Measurements from ENCODE around the gene MAJIN. TPM values are rescaled to one million over a fixed set of nuclear protein-coding genes. Genes with fewer than 3 reads are reported as not detected.

The MAJIN gene
- total and polyA plus RNA-seq, 9 of the 15 experiments (the other 6 are each of a cell fraction or from before 2014, with no cell fraction given), result 0.17 to 0.83 (median 0.24) TPM; not detected in 2

DNA sequence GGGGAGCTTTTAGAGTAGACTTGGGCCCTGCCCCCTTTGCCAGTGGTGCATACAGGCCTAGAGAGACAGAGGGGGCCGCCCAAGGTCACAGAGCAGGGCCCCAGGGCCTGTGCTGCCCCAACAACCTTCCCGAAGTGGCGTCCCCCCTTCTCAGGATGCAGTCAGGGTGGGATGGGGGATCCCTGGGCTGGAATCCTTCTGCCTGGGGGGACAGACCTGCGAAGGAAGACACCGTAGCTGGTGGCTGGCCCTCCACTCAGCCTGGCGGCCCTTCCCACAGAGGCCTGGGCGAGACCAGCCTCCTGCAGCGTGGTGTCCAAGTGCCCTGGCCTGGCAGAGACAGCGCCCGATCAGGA, 79.1 kb downstream of the MAJIN start:
- TF ChIP-seq HOMEZ (CRISPR knock-in tag; IDR thresholded peaks at IDR 0.05) (no peak), POLR2G (IDR thresholded peaks at IDR 0.05; ENCODE audit: low read depth, low read length) (0 out of 2 replicates have a peak, but pooled peaks have one; percentile 23), SP1 (CRISPR knock-in tag; IDR thresholded peaks at IDR 0.05) (no peak), MED1 (CRISPR knock-in tag; IDR thresholded peaks at IDR 0.05; ENCODE audit: borderline replicate concordance) (no peak), GABPB2 (CRISPR knock-in tag; conservative IDR thresholded peaks at IDR 0.05) (no peak)
- POLR2A ChIA-PET, result interaction anchor here (0.8 to 1.5 kb wide), 4 partner anchors 11 to 44 kb away, joined by 3 to 4 read pairs (median 3); no protein-coding TSS in a partner anchor
- Histone ChIP-seq H3K79me2 (ENCODE audit: control insufficient read depth, insufficient read depth, low read length) (no peaks in the 10 kb centered on the region), H3K27ac (ENCODE audit: extremely low read depth, low read depth, low read length) (no peak overlapping the region), H3K36me3 (ENCODE audit: control insufficient read depth, insufficient read depth, low read length) (peaks cover 29% of the 10 kb centered on the region; the same call in 1 of the 3 replicates), H3K9me1 (ENCODE audit: control insufficient read depth, insufficient read depth, low read length) (no peaks in the 10 kb centered on the region), H3K9ac (ENCODE audit: insufficient read depth in 1 of 2, low read depth in 2 of 2, low read length in 2 of 2) (peak overlapping the region in 1 of 2 experiments; percentile 60; a peak in 2 of 4 replicates), H3K4me2 (ENCODE audit: insufficient read depth, low read length) (no peak overlapping the region), H4K20me1 (replicated peaks; ENCODE audit: control insufficient read depth, insufficient read depth, low read length) (no peaks in the 10 kb centered on the region), H3K27me3 (ENCODE audit: control insufficient read depth in 2 of 2, insufficient read depth in 2 of 2, low read length in 2 of 2) (no peaks in the 10 kb centered on the region), H3K4me3 (no peak overlapping the region), H3K9me3 (replicated peaks; ENCODE audit: control insufficient read depth, insufficient read depth, low read depth, low read length) (no peaks in the 10 kb centered on the region), H3K4me1 (replicated peaks in 1 of 2; ENCODE audit: control insufficient read depth in 2 of 2, insufficient read depth in 2 of 2, low read length in 2 of 2) (peaks cover 26 to 87% of the 10 kb centered on the region in 2 experiments), H2AFZ (ENCODE audit: low read depth, low read length) (no peak overlapping the region)
- WGBS (ENCODE audit: insufficient coverage, low coverage, missing lambda C conversion rate), result 86% methylated on average over 10 of the region's 10 CpGs
- ATAC-seq, result no peak
- DNase-seq (ENCODE audit: extremely low read depth in 1 of 4, low spot score in 3 of 4), result no peak
- intact Hi-C loops (cut with micrococcal nuclease) (loop anchor here (5.0 kb wide), 1 partner anchor 106 kb away; no protein-coding TSS in a partner anchor), in situ Hi-C loops (cut with MboI) (loop anchor here (5.0 kb wide), 2 partner anchors 46 to 106 kb away; no protein-coding TSS in a partner anchor)
- CTCF ChIA-PET (ENCODE audit: low intra/inter-chr PET ratio), result interaction anchor here (0.5 to 3.4 kb wide), 3 partner anchors 45 to 105 kb away, joined by 4 to 39 read pairs (median 13); no protein-coding TSS in a partner anchor
- FAIRE-seq, result no peak
- BruUV-seq (replicated peaks), result no TSS peak

Data from K562 (cell line).